OCI-LY3 (cell line): ENCODE measurements around the gene MCRIP2.
A peak's percentile ranks its signal among the peaks of the same experiment; 100 is the strongest.

ENCODE experiments used
- H2AFZ ChIP-seq: fragments of 200-600, 300-600 bp; shearing (Covaris generic); 2 replicates; pipeline ENCODE4 v1.6.0; 2014; ENCODE audit warnings: antibody characterized with exemption, low read depth, low read length
- H3K27ac ChIP-seq: fragments of 200-600, 300-600 bp; sonication (generic); 2 replicates; pipeline ENCODE4 v1.5.1; 2014; ENCODE audit warnings: mild to moderate bottlenecking, low read length, moderate library complexity, mixed read lengths
- H3K27me3 ChIP-seq: fragments of 200-600, 300-600 bp; sonication (generic); 2 replicates; pipeline ENCODE4 v1.6.1; 2014; ENCODE audit warnings: low read depth, low read length, mixed read lengths
- H3K36me3 ChIP-seq: fragments of 200-600, 300-600 bp; sonication (generic); replicated peaks from 2 replicates; pipeline ENCODE3; 2014; ENCODE audit warnings: low read depth, low read length, mixed read lengths
- H3K4me1 ChIP-seq: fragments of 300-600, 200-600 bp; sonication (generic); 2 replicates; pipeline ENCODE4 v1.6.1; 2014; ENCODE audit warnings: low read length, mixed read lengths
- H3K4me2 ChIP-seq: fragments of 200-600, 300-600 bp; sonication (generic); 2 replicates; pipeline ENCODE4 v1.6.1; 2014; ENCODE audit warnings: low read length, mixed read lengths
- H3K4me3 ChIP-seq: fragments of 300-600, 200-600 bp; sonication (generic); 2 replicates; pipeline ENCODE4 v1.5.1; 2014; ENCODE audit warnings: antibody characterized with exemption, mild to moderate bottlenecking, low read length, moderate library complexity
- H3K79me2 ChIP-seq: fragments of 300-600, 200-600 bp; shearing (Covaris generic); 2 replicates; pipeline ENCODE4 v1.6.1; 2014; ENCODE audit warnings: mild to moderate bottlenecking, low read length, mixed read lengths
- H3K9ac ChIP-seq: fragments of 300-600, 200-600 bp; shearing (Covaris generic); 2 replicates; pipeline ENCODE4 v1.6.0; 2014; ENCODE audit warnings: mild to moderate bottlenecking, low read length, moderate library complexity
- H3K9me3 ChIP-seq: fragments of 200-600, 300-600 bp; shearing (Covaris generic); 2 replicates; pipeline ENCODE4 v1.6.1; 2014; ENCODE audit warnings: low read length, mixed read lengths; ENCODE audit not compliant: insufficient read depth
- H4K20me1 ChIP-seq: fragments of 200-600, 300-600 bp; sonication (generic); 2 replicates; pipeline ENCODE4 v1.6.1; 2016; ENCODE audit warnings: low read length, mixed read lengths; ENCODE audit not compliant: insufficient read depth
- CTCF ChIP-seq: fragments of 200-600, 300-600 bp; sonication (generic); IDR thresholded peaks from 2 replicates; pipeline ENCODE4 v1.5.1; 2014; ENCODE audit warnings: antibody characterized with exemption, low read length, low read depth
- EZH2phosphoT487 ChIP-seq: fragments of 200-600 bp; shearing (Covaris generic); IDR thresholded peaks from 2 replicates; pipeline ENCODE4 v1.6.1; 2018; ENCODE audit warnings: antibody characterized with exemption, mixed run types, low read depth

Gene MCRIP2

DNA sequence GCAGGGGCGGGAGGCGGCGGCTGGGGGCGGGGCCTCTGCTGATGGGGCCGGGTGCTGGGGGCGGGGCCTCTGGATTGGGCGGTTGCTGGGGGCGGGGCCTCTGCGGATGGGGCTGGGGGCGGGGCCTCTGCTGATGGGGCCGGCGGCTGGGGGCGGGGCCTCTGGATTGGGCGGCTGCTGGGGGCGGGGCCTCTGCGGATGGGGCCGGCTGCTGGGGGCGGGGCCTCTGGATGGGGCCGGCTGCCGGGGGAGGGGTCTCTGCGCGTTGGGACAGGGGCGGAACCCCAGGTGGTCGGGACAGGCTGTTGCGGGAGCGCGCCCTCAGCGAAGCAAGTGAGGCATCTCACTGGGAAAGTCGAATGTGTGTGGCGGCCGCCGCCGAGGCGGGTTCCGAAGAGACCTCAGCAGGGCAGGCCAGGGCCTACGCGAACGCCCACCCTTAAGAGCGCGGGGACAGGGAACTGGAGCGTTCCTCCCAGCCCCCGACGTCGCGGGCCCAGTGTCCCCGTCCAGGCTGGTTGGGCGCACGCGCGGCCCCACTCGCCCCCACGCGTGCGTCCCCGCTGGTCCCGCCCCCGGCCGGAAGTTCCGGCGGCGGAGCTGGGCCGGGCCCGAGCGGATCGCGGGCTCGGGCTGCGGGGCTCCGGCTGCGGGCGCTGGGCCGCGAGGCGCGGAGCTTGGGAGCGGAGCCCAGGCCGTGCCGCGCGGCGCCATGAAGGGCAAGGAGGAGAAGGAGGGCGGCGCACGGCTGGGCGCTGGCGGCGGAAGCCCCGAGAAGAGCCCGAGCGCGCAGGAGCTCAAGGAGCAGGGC is 38.4 kb downstream of the MCRIP2 start, which contains the start of gene STUB1:
Gene STUB1 (plus strand): TSS at position 597 of the 811 bp plus-strand sequence. CDS start 116 bp downstream, at position 713.
- Histone ChIP-seq H3K9me3 (no peaks in the 10 kb centered on the region), H2AFZ (peak within 1 kb of the TSS; percentile 34; the same call in 1 of the 2 replicates), H3K36me3 (peaks cover 21% of the 10 kb centered on the region), H3K79me2 (peaks cover 37% of the 10 kb centered on the region), H4K20me1 (0 out of 2 replicates have a peak, but pooled peaks cover 4% of the 10 kb centered on the region), H3K27me3 (no peaks in the 10 kb centered on the region), H3K4me1 (peaks cover 16% of the 10 kb centered on the region), H3K27ac (peak within 1 kb of the TSS; percentile 81), H3K4me2 (peak within 1 kb of the TSS; percentile 94), H3K4me3 (peak within 1 kb of the TSS; percentile 95), H3K9ac (peak within 1 kb of the TSS; percentile 88)
- TF ChIP-seq EZH2phosphoT487 = no peak
- no peak for TF ChIP-seq CTCF

- peaks cover 37% of the 10 kb centered on the region for H3K79me2 ChIP-seq
- no peaks in the 10 kb centered on the region for H3K27me3 ChIP-seq
- H3K4me2 ChIP-seq = peak overlapping the region; percentile 94
- peak overlapping the region; percentile 95 for H3K4me3 ChIP-seq
- no peaks in the 10 kb centered on the region for H3K9me3 ChIP-seq
- H3K4me1 ChIP-seq = peaks cover 16% of the 10 kb centered on the region
- H4K20me1 ChIP-seq = 0 out of 2 replicates have a peak, but pooled peaks cover 4% of the 10 kb centered on the region
- peak overlapping the region; percentile 81 for H3K27ac ChIP-seq
- no peak overlapping the region for H2AFZ ChIP-seq
- TF ChIP-seq CTCF (no peak), EZH2phosphoT487 (no peak)
- peak overlapping the region; percentile 88 for H3K9ac ChIP-seq
- H3K36me3 ChIP-seq = peaks cover 23% of the 10 kb centered on the region
Observed at GRCh38 chr16:680625-680945, 39.0 kb downstream of the MCRIP2 start.

DNA sequence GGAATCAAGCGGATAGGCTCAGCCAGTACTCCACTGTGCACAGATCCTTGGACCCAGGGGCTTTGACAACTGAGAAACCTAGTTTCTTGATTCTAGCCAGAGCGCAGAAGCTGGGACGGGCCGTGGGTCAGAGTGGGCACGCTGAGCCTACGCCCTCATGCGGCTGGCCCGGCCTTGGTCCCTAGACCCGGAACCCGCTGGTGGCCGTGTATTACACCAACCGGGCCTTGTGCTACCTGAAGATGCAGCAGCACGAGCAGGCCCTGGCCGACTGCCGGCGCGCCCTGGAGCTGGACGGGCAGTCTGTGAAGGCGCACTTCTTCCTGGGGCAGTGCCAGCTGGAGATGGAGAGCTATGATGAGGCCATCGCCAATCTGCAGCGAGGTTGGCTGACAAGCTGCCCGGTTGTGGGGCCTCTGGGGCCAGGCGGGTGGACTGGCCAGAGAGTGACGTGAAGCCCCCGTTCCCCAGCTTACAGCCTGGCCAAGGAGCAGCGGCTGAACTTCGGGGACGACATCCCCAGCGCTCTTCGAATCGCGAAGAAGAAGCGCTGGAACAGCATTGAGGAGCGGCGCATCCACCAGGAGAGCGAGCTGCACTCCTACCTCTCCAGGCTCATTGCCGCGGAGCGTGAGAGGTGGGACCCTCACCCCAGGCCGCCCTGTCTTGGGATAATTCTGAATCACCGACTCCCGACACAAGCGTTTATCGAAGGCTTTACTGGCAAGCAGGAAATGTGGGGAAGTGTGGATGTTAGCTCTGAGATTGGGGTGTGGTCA is 39.5 kb downstream of the MCRIP2 start:
- Histone ChIP-seq H4K20me1 (0 out of 2 replicates have a peak, but pooled peaks cover 4% of the 10 kb centered on the region), H3K27ac (peak overlapping the region; percentile 81)

More for the DNA sequence above, 39.5 kb downstream of the MCRIP2 start:
- peak overlapping the region; percentile 95 for H3K4me3 ChIP-seq
- no peaks in the 10 kb centered on the region for H3K9me3 ChIP-seq
- H3K27me3 ChIP-seq = no peaks in the 10 kb centered on the region
- no peak for TF ChIP-seq EZH2phosphoT487
- peak; percentile 11; the same call in 1 of the 2 replicates for TF ChIP-seq CTCF
- H3K36me3 ChIP-seq = peaks cover 24% of the 10 kb centered on the region
- peak overlapping the region; percentile 88 for H3K9ac ChIP-seq
- H3K4me2 ChIP-seq = peak overlapping the region; percentile 94
- H2AFZ ChIP-seq = no peak overlapping the region
- peaks cover 16% of the 10 kb centered on the region for H3K4me1 ChIP-seq
- H3K79me2 ChIP-seq = peaks cover 37% of the 10 kb centered on the region
